OCI-LY3 (cell line): ENCODE measurements around the gene DOLK.

Experiments
- CTCF ChIP-seq: fragments of 200-600, 300-600 bp; sonication (generic); IDR thresholded peaks from 2 replicates; pipeline ENCODE4 v1.5.1; 2014; ENCODE audit warnings: antibody characterized with exemption, low read length, low read depth
- EZH2phosphoT487 ChIP-seq: fragments of 200-600 bp; shearing (Covaris generic); IDR thresholded peaks from 2 replicates; pipeline ENCODE4 v1.6.1; 2018; ENCODE audit warnings: antibody characterized with exemption, mixed run types, low read depth

- no peak for TF ChIP-seq CTCF
- TF ChIP-seq EZH2phosphoT487: no peak
These were observed 44.9 kb downstream of the DOLK start for GRCh38 chr9:128902351-128903078.
